Pericardium fibroblast (primary cell): Measurements from ENCODE around the gene PRCC. TPM values are rescaled to one million over a fixed set of nuclear protein-coding genes. Genes with fewer than 3 reads are reported as not detected.

Experiments
- total RNA-seq: library from RNA; depleted of rRNA; stranded (reverse); fragments of >200 nt; gene quantifications from 2 replicates; pipeline ENCODE4 v1.2.3, GENCODE V29; 2015

Gene PRCC, protein sequence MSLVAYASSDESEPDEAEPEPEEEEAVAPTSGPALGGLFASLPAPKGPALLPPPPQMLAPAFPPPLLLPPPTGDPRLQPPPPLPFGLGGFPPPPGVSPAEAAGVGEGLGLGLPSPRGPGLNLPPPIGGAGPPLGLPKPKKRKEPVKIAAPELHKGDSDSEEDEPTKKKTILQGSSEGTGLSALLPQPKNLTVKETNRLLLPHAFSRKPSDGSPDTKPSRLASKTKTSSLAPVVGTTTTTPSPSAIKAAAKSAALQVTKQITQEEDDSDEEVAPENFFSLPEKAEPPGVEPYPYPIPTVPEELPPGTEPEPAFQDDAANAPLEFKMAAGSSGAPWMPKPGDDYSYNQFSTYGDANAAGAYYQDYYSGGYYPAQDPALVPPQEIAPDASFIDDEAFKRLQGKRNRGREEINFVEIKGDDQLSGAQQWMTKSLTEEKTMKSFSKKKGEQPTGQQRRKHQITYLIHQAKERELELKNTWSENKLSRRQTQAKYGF
- total RNA-seq: 30.3 and 42.1 TPM in 2 replicates

DNA sequence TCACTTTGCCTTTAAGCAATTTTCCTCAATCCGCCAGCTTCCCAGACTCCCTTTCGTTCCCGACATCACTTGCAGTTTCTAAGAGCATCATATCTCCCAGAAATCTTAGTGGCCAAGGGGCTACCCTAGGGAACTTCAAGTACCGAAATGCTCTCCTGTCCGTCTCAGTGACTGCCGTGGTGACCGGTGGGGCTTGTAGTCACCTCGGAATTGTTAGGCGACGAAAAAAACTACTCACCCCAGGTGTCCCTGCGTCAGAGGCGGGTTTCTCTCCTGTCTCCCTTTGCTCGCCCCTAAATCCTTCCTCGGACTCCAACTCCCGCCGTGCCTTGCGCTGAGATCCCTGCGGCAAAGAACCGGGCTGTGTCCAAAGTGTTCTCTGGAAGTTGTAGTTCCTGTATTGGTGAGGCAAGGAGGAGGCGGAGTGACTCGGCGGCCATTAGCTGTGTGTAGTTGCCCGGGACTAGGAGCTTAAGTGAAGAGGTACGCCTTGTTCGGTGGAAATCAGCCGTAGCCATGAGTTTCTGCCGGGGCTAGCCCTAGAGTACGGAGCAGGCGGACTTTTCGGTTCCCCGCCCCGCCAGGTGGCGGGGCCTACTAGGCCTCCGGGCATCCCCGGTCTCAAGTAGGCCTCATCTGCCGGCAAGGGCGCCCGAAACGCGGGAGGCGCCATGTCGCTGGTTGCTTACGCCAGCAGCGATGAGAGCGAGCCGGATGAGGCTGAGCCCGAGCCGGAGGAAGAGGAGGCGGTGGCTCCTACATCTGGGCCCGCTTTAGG, at the start of gene PRCC:
PRCC (plus strand) TSS at position 435 of the 778 bp plus-strand sequence; CDS start at position 672, 237 bp downstream.

DNA sequence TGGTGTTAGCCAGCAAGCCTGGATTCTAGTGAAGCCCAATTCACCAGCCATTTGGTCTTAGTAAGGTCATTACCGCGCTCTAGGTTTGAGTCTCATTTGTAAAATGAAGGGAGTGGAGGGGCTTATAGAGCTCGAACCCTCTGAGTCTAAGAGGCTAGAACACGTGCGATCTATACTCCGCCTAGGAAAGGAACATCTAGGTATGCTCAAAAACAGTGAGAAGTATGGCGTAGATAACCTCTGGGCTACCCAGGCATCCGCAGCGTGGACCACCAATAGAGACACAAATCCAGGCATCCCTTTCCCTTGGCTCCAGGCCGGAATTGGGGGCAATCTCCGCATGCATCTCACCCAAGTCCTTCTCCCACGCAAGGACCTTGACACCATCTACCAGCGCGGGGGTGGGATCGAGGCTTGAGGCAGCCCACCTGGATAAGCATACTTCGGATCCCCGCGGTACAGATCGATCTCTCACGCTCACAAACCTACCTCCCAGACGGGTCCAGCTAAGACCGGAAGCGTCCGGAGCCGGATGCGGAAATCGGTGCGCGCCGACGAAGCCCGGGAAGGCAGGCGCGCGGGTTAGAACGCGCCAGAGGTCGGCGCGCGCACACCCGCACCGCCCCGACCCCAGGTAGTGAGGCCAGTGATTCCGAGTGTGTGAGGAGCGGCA, 39.3 kb upstream of the PRCC start, which contains the start of gene METTL25B:
METTL25B (plus strand) TSS at position 544 of the 673 bp plus-strand sequence. CDS start 636 bp downstream, outside the sequence.

DNA sequence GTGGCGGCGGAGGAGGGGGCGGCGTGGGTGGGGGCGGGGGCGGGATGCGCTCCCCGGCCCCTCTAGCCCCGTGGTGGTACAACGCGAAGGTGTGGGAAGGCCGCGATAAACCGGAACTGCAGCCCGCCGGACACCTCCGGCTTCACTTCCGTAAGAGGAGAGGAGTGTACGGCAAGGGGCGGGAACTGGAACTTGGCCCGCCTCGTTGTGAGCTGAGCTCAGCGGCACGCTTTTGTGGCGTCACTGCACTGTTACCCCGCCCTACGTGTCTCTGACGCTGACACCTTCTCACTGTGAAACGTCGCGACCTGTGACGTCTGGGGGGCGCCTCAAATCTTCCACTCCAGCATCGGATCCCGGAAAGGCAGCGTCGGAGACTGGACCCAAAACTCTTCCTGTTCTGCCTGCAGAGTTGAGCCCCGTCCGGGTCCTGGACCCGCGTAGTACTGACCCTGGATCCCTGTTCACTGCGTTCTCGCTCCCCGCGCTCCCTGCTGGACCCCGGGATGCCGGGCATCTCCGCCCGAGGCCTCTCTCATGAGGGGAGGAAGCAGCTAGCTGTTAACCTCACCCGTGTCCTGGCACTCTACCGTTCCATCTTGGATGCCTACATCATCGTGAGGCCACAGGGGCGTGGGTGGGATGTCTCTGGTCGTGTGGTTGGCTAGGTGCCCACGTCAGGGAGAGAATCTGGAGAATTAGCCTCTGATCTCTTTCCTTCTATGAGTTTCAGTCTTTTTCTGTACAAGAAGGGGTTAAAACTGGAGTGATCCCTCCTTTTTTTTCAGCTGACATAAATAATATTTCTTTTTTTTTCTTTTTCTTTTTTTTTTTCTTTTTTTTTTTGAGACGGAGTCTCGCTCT, 38.5 kb upstream of the PRCC start, which contains the start of gene ISG20L2:
ISG20L2 (minus strand) TSS at position 168 of the 864 bp plus-strand sequence. CDS start 1,114 bp downstream, outside the sequence.

DNA sequence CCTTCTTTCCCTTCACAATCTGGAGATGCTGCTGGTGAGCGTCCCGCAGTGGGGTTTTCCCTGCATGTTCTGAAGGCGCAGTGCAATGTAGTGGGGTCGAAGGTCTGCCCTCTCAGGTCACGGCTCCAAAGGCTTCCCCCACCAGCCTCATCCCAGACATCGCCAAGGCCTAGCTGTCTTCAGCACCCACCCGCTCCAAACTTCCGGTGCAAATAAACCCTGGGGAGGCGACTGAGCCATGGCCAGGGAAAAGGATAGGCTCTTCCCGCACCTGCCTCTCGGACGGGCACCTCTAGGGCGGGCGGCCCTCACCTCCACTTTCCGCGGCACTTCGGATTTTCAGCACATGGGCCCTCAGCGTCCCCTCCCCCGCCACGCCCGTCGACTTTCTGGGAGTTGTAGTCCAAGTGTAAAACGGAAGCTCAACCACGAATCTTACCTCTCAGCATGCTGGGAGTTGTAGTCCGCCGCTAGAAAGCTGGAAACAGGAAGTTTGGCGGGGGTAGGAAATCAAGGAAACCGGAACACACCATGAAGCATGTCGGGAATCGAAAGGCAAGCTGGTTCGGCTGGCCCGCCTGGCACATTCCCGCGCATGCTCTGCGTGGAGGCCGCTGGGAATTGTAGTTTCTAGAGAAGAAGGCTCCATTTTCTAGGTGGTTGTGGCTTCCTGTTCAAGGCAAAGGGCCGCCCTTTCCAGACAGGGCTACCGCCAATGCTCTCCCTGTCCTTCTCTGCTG, 26.4 kb upstream of the PRCC start, which contains the start of gene MRPL24:
MRPL24 (minus strand) TSS at position 348 of the 740 bp plus-strand sequence. CDS start 2,384 bp downstream, outside the sequence.

DNA sequence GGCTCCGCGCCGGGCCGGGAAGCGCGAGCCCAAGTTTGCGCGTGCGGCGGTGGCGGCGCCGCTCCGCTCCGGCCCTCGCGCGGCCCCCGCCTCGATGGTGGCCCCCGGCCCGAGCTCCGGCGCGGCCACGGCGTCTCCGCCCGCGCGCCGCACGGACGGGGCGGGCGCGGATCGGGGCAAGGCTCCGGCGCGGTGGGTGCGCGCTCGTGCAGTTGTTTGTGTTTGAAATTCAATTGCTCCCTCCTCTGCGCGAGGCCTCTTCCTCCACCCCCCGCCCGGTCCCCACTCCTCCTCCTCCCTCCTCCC, 15.9 kb upstream of the PRCC start, which contains the start of gene HDGF:
HDGF (minus strand) TSS at position 225 of the 306 bp plus-strand sequence. CDS start 246 bp downstream, outside the sequence.

GRCh38 chr1:156816561-156817328, 49.4 kb downstream of the PRCC start, which contains the start of gene SH2D2A:
TSS of gene SH2D2A (minus strand) at chr1:156816848. CDS start at chr1:156816708, 140 bp downstream.

Other genes with a start within 250 kb of the PRCC start
- gene IQGAP3, start 195.0 kb upstream of the PRCC start, total RNA-seq: 0.58 and 0.85 TPM in 2 replicates
- not detected in 2 replicates for gene TTC24, start 187.8 kb upstream of the PRCC start, total RNA-seq
- gene NAXE, start 175.8 kb upstream of the PRCC start, total RNA-seq: 61.6 and 67.2 TPM in 2 replicates
- 8.4 and 13.9 TPM in 2 replicates for gene GPATCH4, start 166.1 kb upstream of the PRCC start, total RNA-seq
- gene HAPLN2, start 148.1 kb upstream of the PRCC start, total RNA-seq: not detected in 2 replicates
- not detected in 2 replicates for gene BCAN, start 125.4 kb upstream of the PRCC start, total RNA-seq
- gene NES, start 90.1 kb upstream of the PRCC start, total RNA-seq: 10.2 and 26.6 TPM in 2 replicates
- gene CRABP2, start 62.0 kb upstream of the PRCC start, total RNA-seq: 58.3 and 150 TPM in 2 replicates
- gene METTL25B, start 39.1 kb upstream of the PRCC start, total RNA-seq: 18.2 and 18.3 TPM in 2 replicates
- 14.9 and 21.5 TPM in 2 replicates for gene ISG20L2, start 38.8 kb upstream of the PRCC start, total RNA-seq
- 52.3 and 57.1 TPM in 2 replicates for gene MRPL24, start 26.4 kb upstream of the PRCC start, total RNA-seq
- gene HDGF, start 15.9 kb upstream of the PRCC start, total RNA-seq: 120 and 124 TPM in 2 replicates
- 0.23 TPM in 1 of 2 replicates, not detected in the other for gene SH2D2A, start 49.3 kb downstream of the PRCC start, total RNA-seq
- not detected in 2 replicates for gene INSRR, start 91.6 kb downstream of the PRCC start, total RNA-seq
- gene NTRK1, start 93.3 kb downstream of the PRCC start, total RNA-seq: not detected in 2 replicates
- 20.1 and 23.8 TPM in 2 replicates for gene PEAR1, start 126.2 kb downstream of the PRCC start, total RNA-seq
- not detected in 2 replicates for gene LRRC71, start 153.1 kb downstream of the PRCC start, total RNA-seq